Upper lobe of left lung (tissue), 6 donors: Measurements from ENCODE around the gene SFXN5. TPM values are rescaled to one million over a fixed set of nuclear protein-coding genes. Genes with fewer than 3 reads are reported as not detected.

ENCODE experiments used
- ATAC-seq, 2 donors: fragments of 200-7000 bp; cut with Tn5 transposase; one replicate each; pipeline ENCODE4 v1.9.1; 2022; ENCODE audit warnings: mild to moderate bottlenecking in 2 of 2, moderate library complexity in 2 of 2; ENCODE audit not compliant: low FRiP score in 2 of 2
- DNase-seq, 2 donors: peaks; one replicate each; pipeline ENCODE4 v3.0.0-alpha.2; 2019 to 2020
- H3K27ac ChIP-seq, 4 donors: fragments of 200-600 bp; sonication (generic); one replicate each; pipeline ENCODE4 v1.5.1; 2016 to 2019
- H3K27me3 ChIP-seq, 4 donors: fragments of 200-600 bp; sonication (generic); one replicate each; pipeline ENCODE4 v1.5.1; 2017 to 2019
- H3K36me3 ChIP-seq, 4 donors: fragments of 200-600 bp; sonication (generic); one replicate each; pipeline ENCODE4 v1.5.1; 2016 to 2019
- H3K4me1 ChIP-seq, 4 donors: fragments of 200-600 bp; sonication (generic); one replicate each; pipeline ENCODE4 v1.5.1; 2018 to 2019
- H3K4me3 ChIP-seq, 4 donors: fragments of 200-600 bp; sonication (generic); one replicate each; pipeline ENCODE4 v1.5.1; 2017 to 2019; ENCODE audit warnings: mild to moderate bottlenecking in 2 of 4, moderate library complexity in 1 of 4
- H3K9me3 ChIP-seq, 4 donors: fragments of 200-600 bp; sonication (generic); one replicate each; pipeline ENCODE4 v1.5.1; 2018 to 2019
- EP300 ChIP-seq, 4 donors: sonication (generic); formaldehyde crosslinking; IDR thresholded peaks; one replicate each; pipeline ENCODE4 v1.5.1; 2017; ENCODE audit warnings: antibody characterized with exemption in 4 of 4, control low read depth in 2 of 4
- POLR2A ChIP-seq, 4 donors: fragments of 450-650 bp; IDR thresholded peaks; one replicate each; pipeline ENCODE4 v1.5.1; 2016 to 2017; ENCODE audit warnings: antibody characterized with exemption in 4 of 4, mild to moderate bottlenecking in 2 of 4
- POLR2AphosphoS5 ChIP-seq, 2 donors: sonication (generic); formaldehyde crosslinking; IDR thresholded peaks; one replicate each; pipeline ENCODE4 v1.5.1; 2017; ENCODE audit warnings: antibody characterized with exemption in 2 of 2
- WGBS, 2 donors: methylation state at CpG; one replicate each; pipeline ENCODE4 v1.1.5; 2017 to 2018; 5-methylcytosine and 5-hydroxymethylcytosine counted together
- total RNA-seq, 6 donors: library from RNA; depleted of rRNA in 4 of 6; stranded (reverse); fragments of >200 nt in 4 of 6; gene quantifications; one replicate each; pipeline versions ENCODE4 v1.1.0 to v1.2.1, GENCODE V29; 2016 to 2021
- TF ChIP-seq, protein P1 (sequence below), 6 experiments: fragments of 450-650 bp in 4 of 6; fragments of 200-600 bp in 2 of 6; sonication (generic) in 2 of 6; IDR thresholded peaks; one replicate each; pipeline ENCODE4 v1.5.1; 2016 to 2019; ENCODE audit warnings: antibody characterized with exemption in 6 of 6
- donor health status: DM: no; HTN: no; CAD: no; lungs with moderate emphysema.
- donor health status: DM: no; HTN: yes; CAD: no; lungs with severe emphysema.

Gene SFXN5
- total RNA-seq, 6 donors from 2014 or later = 10.8 to 44.0 (median 13.7) TPM

DNA sequence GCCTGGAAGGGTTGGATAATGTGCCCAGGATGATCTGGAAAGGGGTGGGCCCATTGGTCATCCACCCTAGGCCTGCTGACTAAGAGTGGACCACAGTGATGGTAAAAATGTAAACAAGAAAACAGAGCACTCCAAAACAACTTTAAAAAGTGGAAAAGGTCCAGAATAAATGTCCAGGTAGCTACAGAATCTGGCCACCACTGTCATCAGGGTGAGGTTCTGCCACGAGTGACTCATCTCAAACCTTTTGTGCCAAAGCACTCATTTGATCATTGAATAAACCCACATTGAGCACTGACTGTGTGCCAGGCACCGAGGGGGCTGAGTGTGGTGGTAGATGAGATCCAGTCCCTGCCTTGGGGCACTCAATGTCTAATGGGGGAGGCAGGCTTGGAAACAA is 89.3 kb downstream of the SFXN5 start:
- TF ChIP-seq POLR2A (IDR thresholded peaks at IDR 0.05) (no peak), EP300 (IDR thresholded peaks at IDR 0.05) (no peak), POLR2AphosphoS5 (IDR thresholded peaks at IDR 0.05) (no peak)
- TF ChIP-seq, protein P1, sequence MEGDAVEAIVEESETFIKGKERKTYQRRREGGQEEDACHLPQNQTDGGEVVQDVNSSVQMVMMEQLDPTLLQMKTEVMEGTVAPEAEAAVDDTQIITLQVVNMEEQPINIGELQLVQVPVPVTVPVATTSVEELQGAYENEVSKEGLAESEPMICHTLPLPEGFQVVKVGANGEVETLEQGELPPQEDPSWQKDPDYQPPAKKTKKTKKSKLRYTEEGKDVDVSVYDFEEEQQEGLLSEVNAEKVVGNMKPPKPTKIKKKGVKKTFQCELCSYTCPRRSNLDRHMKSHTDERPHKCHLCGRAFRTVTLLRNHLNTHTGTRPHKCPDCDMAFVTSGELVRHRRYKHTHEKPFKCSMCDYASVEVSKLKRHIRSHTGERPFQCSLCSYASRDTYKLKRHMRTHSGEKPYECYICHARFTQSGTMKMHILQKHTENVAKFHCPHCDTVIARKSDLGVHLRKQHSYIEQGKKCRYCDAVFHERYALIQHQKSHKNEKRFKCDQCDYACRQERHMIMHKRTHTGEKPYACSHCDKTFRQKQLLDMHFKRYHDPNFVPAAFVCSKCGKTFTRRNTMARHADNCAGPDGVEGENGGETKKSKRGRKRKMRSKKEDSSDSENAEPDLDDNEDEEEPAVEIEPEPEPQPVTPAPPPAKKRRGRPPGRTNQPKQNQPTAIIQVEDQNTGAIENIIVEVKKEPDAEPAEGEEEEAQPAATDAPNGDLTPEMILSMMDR (IDR thresholded peaks at IDR 0.05) = no peak
- DNase-seq = no peak
- H3K4me3 ChIP-seq = no peak overlapping the region
- H3K9me3 ChIP-seq = no peaks in the 10 kb centered on the region
- 80 to 92% methylated on average over 2 of the region's 2 CpGs for WGBS, 2 donors
- H3K4me1 ChIP-seq = peaks cover 0 to 4% (median 0%) of the 10 kb centered on the region in 4 donors
- H3K27me3 ChIP-seq = no peaks in the 10 kb centered on the region
- ATAC-seq = no peak
- H3K36me3 ChIP-seq = peaks cover 0 to 19% (median 4%) of the 10 kb centered on the region in 4 donors
- no peak overlapping the region for H3K27ac ChIP-seq

GRCh38 chr2:72981536-72981935 is 90.0 kb downstream of the SFXN5 start:
- Histone ChIP-seq H3K4me3 (no peak overlapping the region), H3K4me1 (peaks cover 0 to 4% (median 0%) of the 10 kb centered on the region in 4 donors), H3K27me3 (no peaks in the 10 kb centered on the region), H3K9me3 (no peaks in the 10 kb centered on the region), H3K36me3 (peaks cover 0 to 18% (median 4%) of the 10 kb centered on the region in 4 donors), H3K27ac (no peak overlapping the region)
- 89 to 91% methylated on average over 5 of the region's 5 CpGs for WGBS, 2 donors
- ATAC-seq (no peak), DNase-seq (no peak)
- TF ChIP-seq EP300 (IDR thresholded peaks at IDR 0.05) = no peak
- TF ChIP-seq, protein P1 (IDR thresholded peaks at IDR 0.05) = no peak
- TF ChIP-seq POLR2A (IDR thresholded peaks at IDR 0.05) = no peak
- no peak for TF ChIP-seq POLR2AphosphoS5 (IDR thresholded peaks at IDR 0.05)

GRCh38 chr2:72980535-72981217 is 90.8 kb downstream of the SFXN5 start:
- H3K4me1 ChIP-seq = peaks cover 0 to 4% (median 0%) of the 10 kb centered on the region in 4 donors
- H3K4me3 ChIP-seq = no peak overlapping the region
- no peak overlapping the region for H3K27ac ChIP-seq
- TF ChIP-seq POLR2AphosphoS5 (IDR thresholded peaks at IDR 0.05) = no peak
- TF ChIP-seq EP300 (IDR thresholded peaks at IDR 0.05) = no peak
- TF ChIP-seq, protein P1 (IDR thresholded peaks at IDR 0.05) = no peak
- no peak for TF ChIP-seq POLR2A (IDR thresholded peaks at IDR 0.05)
- no peaks in the 10 kb centered on the region for H3K9me3 ChIP-seq
- DNase-seq (no peak), ATAC-seq (no peak)
- H3K36me3 ChIP-seq = peaks cover 0 to 11% (median 2%) of the 10 kb centered on the region in 4 donors
- 84 to 87% methylated on average over 11 of the region's 11 CpGs for WGBS, 2 donors
- no peaks in the 10 kb centered on the region for H3K27me3 ChIP-seq

- no peak overlapping the region for H3K4me3 ChIP-seq
- H3K36me3 ChIP-seq = peaks cover 0 to 7% (median under 1%) of the 10 kb centered on the region in 4 donors
- H3K9me3 ChIP-seq = no peaks in the 10 kb centered on the region
- no peak overlapping the region for H3K27ac ChIP-seq
- ATAC-seq = peak; percentile 49 to 78
- peak in 1 of 2 donors; percentile 27 for DNase-seq
- TF ChIP-seq POLR2AphosphoS5 (IDR thresholded peaks at IDR 0.05) = no peak
- TF ChIP-seq POLR2A (IDR thresholded peaks at IDR 0.05) = no peak
- TF ChIP-seq EP300 (IDR thresholded peaks at IDR 0.05) = no peak
- TF ChIP-seq, protein P1 (IDR thresholded peaks at IDR 0.05) = no peak
- no peaks in the 10 kb centered on the region for H3K27me3 ChIP-seq
- peaks cover 0 to 4% (median 0%) of the 10 kb centered on the region in 4 donors for H3K4me1 ChIP-seq
- WGBS, 2 donors = 37 to 45% methylated on average over 3 of the region's 3 CpGs
These were observed 91.6 kb downstream of the SFXN5 start for GRCh38 chr2:72979896-72980295.

DNA sequence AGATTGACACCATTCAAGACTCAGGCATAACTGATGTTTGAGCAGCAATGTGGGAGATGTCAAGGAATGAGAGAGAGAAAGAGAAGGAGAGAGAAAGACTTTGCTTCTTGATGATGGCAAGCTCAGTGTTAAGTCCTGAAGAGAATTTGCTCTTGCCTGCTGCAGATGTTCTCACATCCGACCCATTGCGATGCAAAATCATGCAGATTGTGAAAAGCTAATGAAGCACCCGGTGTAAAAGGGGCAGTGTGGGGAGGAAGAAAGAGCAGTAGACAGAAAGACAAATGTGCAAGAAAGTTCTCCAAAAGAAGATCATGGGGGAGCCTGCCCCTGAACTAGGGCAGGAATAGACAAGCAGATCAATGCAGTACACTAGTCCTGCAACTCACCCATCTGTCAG is 96.5 kb downstream of the SFXN5 start:
- ATAC-seq (no peak), DNase-seq (no peak)
- TF ChIP-seq POLR2AphosphoS5 (IDR thresholded peaks at IDR 0.05) (no peak), POLR2A (IDR thresholded peaks at IDR 0.05) (no peak), EP300 (IDR thresholded peaks at IDR 0.05) (no peak)
- 69 to 75% methylated on average over 3 of the region's 3 CpGs for WGBS, 2 donors
- H3K36me3 ChIP-seq = no peaks in the 10 kb centered on the region
- H3K4me1 ChIP-seq = peaks cover 0 to 4% (median 0%) of the 10 kb centered on the region in 4 donors
- no peak overlapping the region for H3K27ac ChIP-seq
- H3K27me3 ChIP-seq = no peaks in the 10 kb centered on the region
- no peaks in the 10 kb centered on the region for H3K9me3 ChIP-seq
- H3K4me3 ChIP-seq = no peak overlapping the region
